ENCODE results near the gene LGALS12.

LGALS12 gene

GRCh38 chr11:63560506-63561180, 54.8 kb downstream of the LGALS12 start:
- DNase-seq (ENCODE audit: low read depth in 2 of 2): no peak

- no peak for DNase-seq (ENCODE audit: low read depth in 2 of 2)
Observed at GRCh38 chr11:63563201-63564055, 57.5 kb downstream of the LGALS12 start, which contains the start of gene PLAAT2. Gene PLAAT2, minus strand, starts transcription at chr11:63563379. Its CDS starts 55 bp downstream, at chr11:63563324.

- DNase-seq (ENCODE audit: low read depth in 2 of 2): no peak
Observed at GRCh38 chr11:63564056-63564774, 58.3 kb downstream of the LGALS12 start.

- no peak for DNase-seq (ENCODE audit: low read depth in 2 of 2)
Observed at GRCh38 chr11:63564784-63565350, 59.0 kb downstream of the LGALS12 start.

Measured in stimulated activated CD8-positive, alpha-beta memory T cell treated with anti-CD3 and anti-CD28 coated beads, Interleukin-15, amount 100 ng/mL, for 4 hours (primary cell).